GM12878 (cell line): Measurements from ENCODE around the gene ZNF212.

Source experiments
- BHLHE40 ChIP-seq, 2 experiments: fragments of 450-650 bp in 1 of 2; IDR thresholded peaks; 2 replicates each; pipeline ENCODE4 v1.6.1; 2011 to 2017; ENCODE audit warnings: low read depth in 2 of 2, borderline replicate concordance in 1 of 2, improper control_type of control experiment in 1 of 2, low read length in 1 of 2, mild to moderate bottlenecking in 1 of 2
- CHD2 ChIP-seq: IDR thresholded peaks from 2 replicates; pipeline ENCODE4 v1.6.1; 2011; ENCODE audit warnings: low read depth, low read length, improper control_type of control experiment, borderline replicate concordance
- CTCF ChIP-seq, 3 experiments: IDR thresholded peaks in 2 of 3; conservative IDR thresholded peaks in 1 of 3; 2 replicates each; pipeline ENCODE4 v1.5.1; 2011; ENCODE audit warnings: low read depth in 3 of 3, low read length in 3 of 3, mild to moderate bottlenecking in 3 of 3, control low read depth in 2 of 3, moderate library complexity in 2 of 3, inconsistent platforms in 1 of 3, mixed read lengths in 1 of 3; ENCODE audit not compliant: control insufficient read depth in 2 of 3, insufficient read depth in 1 of 3; ENCODE audit errors: extremely low read depth in 1 of 3
- EP300 ChIP-seq, 2 experiments: fragments of 150-350 bp in 1 of 2; IDR thresholded peaks; 2 replicates each; pipeline ENCODE4 v1.6.1; 2011 to 2012; ENCODE audit warnings: low read depth in 2 of 2, low read length in 2 of 2, borderline replicate concordance in 1 of 2, improper control_type of control experiment in 1 of 2, inconsistent platforms in 1 of 2; ENCODE audit not compliant: control insufficient read depth in 1 of 2
- HDAC6 ChIP-seq: fragments of 200-600 bp; sonication (generic); IDR thresholded peaks from one replicate; pipeline ENCODE4 v1.8.0; 2017; ENCODE audit warnings: antibody characterized with exemption; ENCODE audit not compliant: unreplicated experiment
- LARP7 ChIP-seq: fragments of 450-650 bp; IDR thresholded peaks from 2 replicates; pipeline ENCODE4 v1.6.1; 2017; ENCODE audit warnings: mild to moderate bottlenecking
- RBBP5 ChIP-seq: fragments of 200-600 bp; sonication (generic); conservative IDR thresholded peaks from 2 replicates; pipeline ENCODE4 v1.6.1; 2016
- ZNF592 ChIP-seq: fragments of 450-650 bp; IDR thresholded peaks from 2 replicates; pipeline ENCODE4 v1.6.1; 2017; ENCODE audit warnings: mild to moderate bottlenecking, moderate library complexity

GRCh38 chr7:149196705-149197171 lies 42.7 kb upstream of the ZNF212 start:
- no peak for TF ChIP-seq CHD2
- TF ChIP-seq EP300 (IDR thresholded peaks at IDR 0.05; ENCODE audit: borderline replicate concordance in 1 of 2, control insufficient read depth in 1 of 2, low read depth in 2 of 2, low read length in 2 of 2): no peak
- TF ChIP-seq BHLHE40 (IDR thresholded peaks at IDR 0.05; ENCODE audit: borderline replicate concordance in 1 of 2, low read depth in 2 of 2, low read length in 1 of 2): no peak
- no peak for TF ChIP-seq LARP7
- TF ChIP-seq CTCF (IDR thresholded peaks at IDR 0.05 in 2 of 3, conservative IDR thresholded peaks at IDR 0.05 in 1 of 3; ENCODE audit: control insufficient read depth in 2 of 3, extremely low read depth in 1 of 3, insufficient read depth in 1 of 3, low read depth in 3 of 3, low read length in 3 of 3): no peak; a peak in 1 of 6 replicates
- no peak for TF ChIP-seq ZNF592
- no peak for TF ChIP-seq RBBP5
- no peak for TF ChIP-seq HDAC6
